Measurements from ENCODE around the gene CDC45. TPM values are rescaled to one million over a fixed set of nuclear protein-coding genes. Genes with fewer than 3 reads are reported as not detected.

The CDC45 gene
- total RNA-seq, 4 donors from 2014 or later = 11.7 TPM; not detected in 3

- no peak for DNase-seq
- no peak overlapping the region for H3K27ac ChIP-seq
- H3K4me1 ChIP-seq = no peaks in the 10 kb centered on the region
- H3K4me3 ChIP-seq = no peak overlapping the region
- H3K9me3 ChIP-seq = no peaks in the 10 kb centered on the region
- TF ChIP-seq POLR2A (IDR thresholded peaks at IDR 0.05) (no peak), CTCF (IDR thresholded peaks at IDR 0.05) (no peak)
- intact Hi-C loops (cut with DNase I; ENCODE audit: low total_unique reads) = no loop called here
- no peaks in the 10 kb centered on the region for H3K36me3 ChIP-seq
- H3K27me3 ChIP-seq = no peaks in the 10 kb centered on the region
These were observed 8.6 kb downstream of the CDC45 start for GRCh38 chr22:19488285-19488684.

- Histone ChIP-seq H3K4me1 (no peaks in the 10 kb centered on the region), H3K4me3 (no peak overlapping the region), H3K27ac (no peak overlapping the region), H3K27me3 (no peaks in the 10 kb centered on the region), H3K36me3 (no peaks in the 10 kb centered on the region), H3K9me3 (no peaks in the 10 kb centered on the region)
- no peak for DNase-seq
- TF ChIP-seq CTCF (IDR thresholded peaks at IDR 0.05) = no peak
- TF ChIP-seq POLR2A (IDR thresholded peaks at IDR 0.05) = no peak
- intact Hi-C loops (cut with DNase I; ENCODE audit: low total_unique reads) = no loop called here
These were observed 9.4 kb downstream of the CDC45 start for GRCh38 chr22:19488884-19489843.

GRCh38 chr22:19490628-19491230, 11.0 kb downstream of the CDC45 start:
- H3K4me1 ChIP-seq = no peaks in the 10 kb centered on the region
- no peaks in the 10 kb centered on the region for H3K27me3 ChIP-seq
- TF ChIP-seq POLR2A (IDR thresholded peaks at IDR 0.05) (no peak), CTCF (IDR thresholded peaks at IDR 0.05) (no peak)
- no peak for DNase-seq
- H3K27ac ChIP-seq = no peak overlapping the region
- no peak overlapping the region for H3K4me3 ChIP-seq
- H3K36me3 ChIP-seq = no peaks in the 10 kb centered on the region
- H3K9me3 ChIP-seq = no peaks in the 10 kb centered on the region
- intact Hi-C loops (cut with DNase I; ENCODE audit: low total_unique reads) = no loop called here

GRCh38 chr22:19492504-19493174, 12.9 kb downstream of the CDC45 start:
- no peaks in the 10 kb centered on the region for H3K9me3 ChIP-seq
- no peaks in the 10 kb centered on the region for H3K36me3 ChIP-seq
- H3K27ac ChIP-seq = no peak overlapping the region
- TF ChIP-seq CTCF (IDR thresholded peaks at IDR 0.05) (no peak), POLR2A (IDR thresholded peaks at IDR 0.05) (no peak)
- no peak for DNase-seq
- H3K27me3 ChIP-seq = no peaks in the 10 kb centered on the region
- H3K4me3 ChIP-seq = no peak overlapping the region
- intact Hi-C loops (cut with DNase I; ENCODE audit: low total_unique reads) = no loop called here
- H3K4me1 ChIP-seq = no peaks in the 10 kb centered on the region
